Pancreas (tissue), 10 donors: ENCODE data around the gene MRPL36. TPM values are rescaled to one million over a fixed set of nuclear protein-coding genes. Genes with fewer than 3 reads are reported as not detected.

Source experiments
- ATAC-seq, 4 donors: fragments of 200-7000 bp; cut with Tn5 transposase; one replicate each; pipeline versions ENCODE4 v1.8.0 to v1.9.1; 2020; ENCODE audit warnings: mild to moderate bottlenecking in 4 of 4, moderate library complexity in 4 of 4
- DNase-seq, 6 donors: peaks; one replicate each; pipeline ENCODE4 v3.0.0-alpha.2; 2020
- FAIRE-seq: peaks from 2 replicates; lab custom pipeline; 2012; peaks lifted over from hg19 to GRCh38; lab: Jason Lieb, UNC
- H3K27ac ChIP-seq, 4 donors: fragments of 200-600 bp; sonication (generic); 1 replicate in 3 of 4; 2 replicates in 1 of 4; pipeline versions ENCODE4 v1.5.0 to v1.8.0; 2020
- H3K27me3 ChIP-seq, 4 donors: fragments of 200-600 bp; one replicate each; pipeline ENCODE4 v1.8.0; 2021
- H3K36me3 ChIP-seq, 3 donors: fragments of 200-600 bp; sonication (generic) in 1 of 3; one replicate each; pipeline versions ENCODE4 v1.5.0 to v1.8.0; 2020 to 2021
- H3K4me1 ChIP-seq, 3 donors: fragments of 200-600 bp; one replicate each; pipeline ENCODE4 v1.8.0; 2021
- H3K4me3 ChIP-seq, 4 donors: fragments of 200-600 bp; sonication (generic) in 2 of 4; one replicate each; pipeline versions ENCODE4 v1.5.0 to v1.8.0; 2020 to 2021
- H3K9me3 ChIP-seq, 4 donors: fragments of 200-600 bp; one replicate each; pipeline ENCODE4 v1.8.0; 2021
- CTCF ChIP-seq, 4 donors: fragments of 200-600 bp; sonication (generic) in 3 of 4; IDR thresholded peaks; one replicate each; pipeline versions ENCODE4 v1.5.0 to v1.8.0; 2021; ENCODE audit warnings: antibody characterized with exemption in 4 of 4
- WGBS, 2 donors: extraction: QIAGEN DNeasy Blood & Tissue Kit; methylation state at CpG; one replicate each; pipeline ENCODE4 v1.1.7; 2013; 5-methylcytosine and 5-hydroxymethylcytosine counted together
- intact Hi-C, 3 donors: fragments of 100-400 bp; cut with DNase I; formaldehyde crosslinking; loops; one replicate each; pipeline versions ENCODE4 v1.11.1 to v1.14.2; 2022
- polyA plus RNA-seq, 2 donors: library from polyadenylated mRNA; stranded (reverse); fragments of 200-250 nt; gene quantifications; one replicate each; pipeline ENCODE4 v1.2.3, GENCODE V29; 2013
- total RNA-seq, 6 donors: library from RNA; stranded (reverse); fragmentation: NEBNext Ultra II Directional in 4 of 6; extraction: Animal tissue kit (Norgen Biotek cat#: 25700) in 4 of 6; gene quantifications; one replicate each; pipeline versions ENCODE4 v1.2.1 to v1.2.4, GENCODE V29; 2021 to 2023
- donor health status: healthy with polysubstance abuse.
- donor health status: DM: no; HTN: no; CAD: no; lungs with moderate emphysema.
- donor health status: DM: no; HTN: no; CAD: no.
- donor health status: control.
- donor health status: control.
- donor health status: Bipolar disorder and iron deficiency.
- donor health status: DM: yes; HTN: yes; CAD: no.
- donor health status: DM: no; HTN: no; CAD: no.
- donor health status: DM: no; HTN: no; CAD: no.
- donor health status: DM: yes; HTN: yes; CAD: no.

MRPL36 gene
- total and polyA plus RNA-seq, 8 donors = 13.1 to 48.0 (median 16.1) TPM

GRCh38 chr5:1797103-1797800 lies 2.4 kb downstream of the MRPL36 start:
- H3K9me3 ChIP-seq = no peaks in the 10 kb centered on the region
- H3K27me3 ChIP-seq = no peaks in the 10 kb centered on the region
- no peak for ATAC-seq
- DNase-seq = peak in 1 of 6 donors; percentile 55
- FAIRE-seq = no peak
- WGBS, 2 donors = 94% methylated on average over 18 of the region's 18 CpGs
- H3K4me1 ChIP-seq = peaks cover 0 to 10% (median 7%) of the 10 kb centered on the region in 3 donors
- no peak overlapping the region for H3K4me3 ChIP-seq
- intact Hi-C loops = no loop called here
- peaks cover 0 to 8% (median 4%) of the 10 kb centered on the region in 3 donors for H3K36me3 ChIP-seq
- no peak overlapping the region for H3K27ac ChIP-seq
- no peak for TF ChIP-seq CTCF (IDR thresholded peaks at IDR 0.05)

GRCh38 chr5:1796371-1797102 lies 3.1 kb downstream of the MRPL36 start:
- 89 to 93% methylated on average over 21 of the region's 21 CpGs for WGBS, 2 donors
- no peaks in the 10 kb centered on the region for H3K9me3 ChIP-seq
- no peak overlapping the region for H3K4me3 ChIP-seq
- H3K4me1 ChIP-seq = peaks cover 0 to 5% (median 5%) of the 10 kb centered on the region in 3 donors
- peaks cover 0 to 8% (median 4%) of the 10 kb centered on the region in 3 donors for H3K36me3 ChIP-seq
- no peak for TF ChIP-seq CTCF (IDR thresholded peaks at IDR 0.05)
- intact Hi-C loops = no loop called here
- DNase-seq = no peak
- H3K27me3 ChIP-seq = no peaks in the 10 kb centered on the region
- no peak for FAIRE-seq
- no peak overlapping the region for H3K27ac ChIP-seq
- ATAC-seq = no peak

- intact Hi-C loops = no loop called here
- Histone ChIP-seq H3K36me3 (peaks cover 0 to 8% (median 4%) of the 10 kb centered on the region in 3 donors), H3K27me3 (no peaks in the 10 kb centered on the region), H3K4me3 (no peak overlapping the region), H3K27ac (no peak overlapping the region), H3K4me1 (peaks cover 0 to 5% (median 5%) of the 10 kb centered on the region in 3 donors), H3K9me3 (no peaks in the 10 kb centered on the region)
- 82 to 92% methylated on average over 8 of the region's 8 CpGs for WGBS, 2 donors
- FAIRE-seq (no peak), DNase-seq (no peak), ATAC-seq (no peak)
- TF ChIP-seq CTCF (IDR thresholded peaks at IDR 0.05) = no peak
Measured at GRCh38 chr5:1795931-1796330, 3.7 kb downstream of the MRPL36 start.

GRCh38 chr5:1795506-1795905 lies 4.1 kb downstream of the MRPL36 start:
- FAIRE-seq (no peak), ATAC-seq (no peak), DNase-seq (no peak)
- no peak for TF ChIP-seq CTCF (IDR thresholded peaks at IDR 0.05)
- intact Hi-C loops = no loop called here
- 71 to 74% methylated on average over 12 to 13 of the region's 13 CpGs for WGBS, 2 donors
- no peak overlapping the region for H3K27ac ChIP-seq
- H3K9me3 ChIP-seq = no peaks in the 10 kb centered on the region
- no peaks in the 10 kb centered on the region for H3K27me3 ChIP-seq
- H3K4me3 ChIP-seq = no peak overlapping the region
- peaks cover 0 to 5% (median 5%) of the 10 kb centered on the region in 3 donors for H3K4me1 ChIP-seq
- peaks cover 0 to 8% (median 4%) of the 10 kb centered on the region in 3 donors for H3K36me3 ChIP-seq
